GM20431 (cell line): Measurements from ENCODE around the gene TEX22.
"Not testable (repeated sequence)": the region's sequence is repeated elsewhere in the genome, so short reads cannot be mapped to it uniquely, and the experiment has no call there.

Experiments
- in situ Hi-C: fragments of 300-500 bp; cut with MseI, MboI; formaldehyde crosslinking; loops from one replicate; pipeline ENCODE4 v1.15.0; 2020; ENCODE audit warnings: low sequenced_read_pairs; ENCODE audit not compliant: unreplicated experiment

TEX22 gene

GRCh38 chr14:105398044-105398725 is at the start of gene TEX22:
Gene TEX22, plus strand, starts transcription at chr14:105398538. Its CDS starts 803 bp downstream, at chr14:105399341.
- in situ Hi-C loops: no loop called here

GRCh38 chr14:105348945-105349699 is 49.2 kb upstream of the TEX22 start:
- in situ Hi-C loops: loop anchor here (25.0 kb wide), 1 partner anchor 137 kb away; no protein-coding TSS in a partner anchor

- in situ Hi-C loops: loop anchor here (25.0 kb wide), 1 partner anchor 138 kb away; no protein-coding TSS in a partner anchor
Observed at GRCh38 chr14:105349992-105350391, 48.3 kb upstream of the TEX22 start.

- in situ Hi-C loops: no loop called here
Observed at GRCh38 chr14:105350450-105351244, 47.7 kb upstream of the TEX22 start.

GRCh38 chr14:105351410-105351809 is 46.9 kb upstream of the TEX22 start:
- in situ Hi-C loops: no loop called here

GRCh38 chr14:105351920-105352851 is 46.2 kb upstream of the TEX22 start:
- in situ Hi-C loops: no loop called here

GRCh38 chr14:105353136-105353535 is 45.2 kb upstream of the TEX22 start:
- in situ Hi-C loops: no loop called here

- in situ Hi-C loops: no loop called here
Observed at GRCh38 chr14:105354541-105354940, 43.8 kb upstream of the TEX22 start.

- in situ Hi-C loops: no loop called here
Observed at GRCh38 chr14:105355049-105355575, 43.2 kb upstream of the TEX22 start.

- in situ Hi-C loops: no loop called here
Observed at GRCh38 chr14:105355850-105356604, 42.3 kb upstream of the TEX22 start.

- in situ Hi-C loops: no loop called here
Observed at GRCh38 chr14:105356927-105357326, 41.4 kb upstream of the TEX22 start.

GRCh38 chr14:105357626-105358025 is 40.7 kb upstream of the TEX22 start:
- in situ Hi-C loops: no loop called here

GRCh38 chr14:105358140-105358846 is 40.0 kb upstream of the TEX22 start:
- in situ Hi-C loops: no loop called here

- in situ Hi-C loops: no loop called here
Observed at GRCh38 chr14:105358943-105359342, 39.4 kb upstream of the TEX22 start.

- in situ Hi-C loops: not testable (repeated sequence)
Observed at GRCh38 chr14:105361412-105361811, 36.9 kb upstream of the TEX22 start.

GRCh38 chr14:105363847-105364708 is 34.3 kb upstream of the TEX22 start:
- in situ Hi-C loops: no loop called here

GRCh38 chr14:105365101-105365500 is 33.2 kb upstream of the TEX22 start:
- in situ Hi-C loops: no loop called here
